HEK293T (cell line): Measurements from ENCODE around the gene PRSS56.

Source experiments
- CTCF ChIA-PET: fragments of 350-600 bp; formaldehyde crosslinking; extraction: SDS; loops from one replicate; lab custom pipeline; 2021; ENCODE audit warnings: antibody characterized with exemption, inconsistent platforms; lab: Yijun Ruan, JAX
- POLR2A ChIA-PET: fragments of 350-600 bp; formaldehyde crosslinking; extraction: SDS; loops from one replicate; lab custom pipeline; 2020; ENCODE audit warnings: antibody characterized with exemption, inconsistent platforms; lab: Yijun Ruan, JAX
- DNase-seq: peaks from one replicate; pipeline ENCODE4 v3.0.0; 2012; ENCODE audit warnings: mixed read lengths; ENCODE audit errors: extremely low spot score
- ARNT ChIP-seq: fragments of 450-650 bp; IDR thresholded peaks from 2 replicates; pipeline ENCODE4 v1.6.1; 2017; ENCODE audit warnings: mild to moderate bottlenecking
- BHLHE40 ChIP-seq: fragments of 450-650 bp; IDR thresholded peaks from 2 replicates; pipeline ENCODE4 v1.6.1; 2016; ENCODE audit warnings: mild to moderate bottlenecking, moderate library complexity, borderline replicate concordance
- CTBP1 ChIP-seq: fragments of 450-650 bp; IDR thresholded peaks from 2 replicates; pipeline ENCODE4 v1.6.1; 2016; ENCODE audit warnings: borderline replicate concordance
- ELF4 ChIP-seq: fragments of 450-650 bp; IDR thresholded peaks from 2 replicates; pipeline ENCODE4 v1.6.1; 2017; ENCODE audit warnings: antibody characterized with exemption
- FOXA1 ChIP-seq: fragments of 450-650 bp; IDR thresholded peaks from 2 replicates; pipeline ENCODE4 v1.6.1; 2016; ENCODE audit warnings: mild to moderate bottlenecking
- FOXK2 ChIP-seq: fragments of 450-650 bp; IDR thresholded peaks from 2 replicates; pipeline ENCODE4 v1.6.1; 2016; ENCODE audit warnings: mild to moderate bottlenecking
- FOXM1 ChIP-seq: fragments of 450-650 bp; IDR thresholded peaks from 2 replicates; pipeline ENCODE4 v1.6.1; 2017; ENCODE audit warnings: mild to moderate bottlenecking, borderline replicate concordance
- HDGF ChIP-seq: fragments of 450-650 bp; IDR thresholded peaks from 2 replicates; pipeline ENCODE4 v1.6.1; 2017; ENCODE audit warnings: antibody characterized with exemption, borderline replicate concordance
- L3MBTL2 ChIP-seq: fragments of 450-650 bp; conservative IDR thresholded peaks from 2 replicates; pipeline ENCODE4 v1.6.1; 2016; ENCODE audit warnings: mild to moderate bottlenecking
- LEF1 ChIP-seq: fragments of 450-650 bp; IDR thresholded peaks from 2 replicates; pipeline ENCODE4 v1.6.1; 2017; ENCODE audit warnings: mild to moderate bottlenecking, borderline replicate concordance
- NFRKB ChIP-seq: fragments of 450-650 bp; IDR thresholded peaks from 2 replicates; pipeline ENCODE4 v1.6.1; 2016; ENCODE audit warnings: mild to moderate bottlenecking, moderate library complexity
- PKNOX1 ChIP-seq: fragments of 450-650 bp; IDR thresholded peaks from 2 replicates; pipeline ENCODE4 v1.6.1; 2016
- SP1 ChIP-seq: fragments of 450-650 bp; IDR thresholded peaks from 2 replicates; pipeline ENCODE4 v1.6.1; 2017
- SUZ12 ChIP-seq: fragments of 450-650 bp; IDR thresholded peaks from 2 replicates; pipeline ENCODE4 v1.6.1; 2016; ENCODE audit warnings: mild to moderate bottlenecking
- TARDBP ChIP-seq: fragments of 450-650 bp; IDR thresholded peaks from 2 replicates; pipeline ENCODE4 v1.6.1; 2016
- ZNF384 ChIP-seq: fragments of 450-650 bp; IDR thresholded peaks from 2 replicates; pipeline ENCODE4 v1.6.1; 2016

Gene PRSS56

DNA sequence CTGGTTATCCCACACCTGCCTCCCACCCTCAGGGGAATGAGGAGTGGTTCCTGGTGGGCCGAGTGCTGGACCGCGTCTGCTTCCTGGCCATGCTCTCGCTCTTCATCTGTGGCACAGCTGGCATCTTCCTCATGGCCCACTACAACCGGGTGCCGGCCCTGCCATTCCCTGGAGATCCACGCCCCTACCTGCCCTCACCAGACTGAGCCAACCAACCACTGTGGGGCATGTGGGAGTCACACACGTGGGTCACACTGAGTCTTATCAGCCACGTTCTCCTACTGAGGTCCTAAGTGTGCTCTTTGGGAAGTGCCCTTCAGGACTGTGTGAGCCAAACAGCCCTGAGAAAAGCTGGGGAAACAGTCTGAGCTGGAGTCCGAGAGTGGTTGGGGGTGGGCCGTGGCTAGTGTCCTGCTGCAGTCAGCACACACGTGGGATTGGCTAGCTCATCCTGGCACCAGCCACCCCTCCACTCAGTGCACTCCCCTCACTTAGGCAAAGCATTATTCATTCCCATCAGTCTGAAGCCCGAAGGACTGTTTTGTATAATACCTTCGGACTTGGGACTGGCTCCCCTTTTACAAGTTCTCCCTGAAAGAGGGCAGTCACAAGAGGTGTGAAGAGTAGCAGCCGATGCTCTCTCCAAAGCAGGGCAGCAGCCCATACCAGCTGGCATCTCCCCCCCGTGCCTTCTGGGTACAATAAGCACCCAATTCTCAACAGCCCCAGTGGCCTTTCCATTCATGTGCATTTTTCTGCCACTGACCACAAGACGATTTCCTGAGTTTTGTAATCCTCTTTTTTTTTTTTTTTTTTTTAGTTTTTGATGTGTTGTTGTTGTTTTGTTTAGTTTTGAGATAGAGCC lies 25.6 kb downstream of the PRSS56 start:
- no peak for DNase-seq
- TF ChIP-seq HDGF: no peak
- no peak for TF ChIP-seq L3MBTL2
- TF ChIP-seq SP1: no peak
- no peak for TF ChIP-seq ELF4
- TF ChIP-seq ARNT: no peak
- TF ChIP-seq SUZ12: no peak
- TF ChIP-seq FOXA1: no peak
- TF ChIP-seq LEF1: no peak
- no peak for TF ChIP-seq ZNF384
- TF ChIP-seq NFRKB: no peak
- no peak for TF ChIP-seq PKNOX1
- TF ChIP-seq FOXM1: no peak
- TF ChIP-seq BHLHE40: no peak
- no peak for TF ChIP-seq CTBP1
- no peak for TF ChIP-seq TARDBP
- TF ChIP-seq FOXK2: no peak
- CTCF ChIA-PET: no interaction called here
- POLR2A ChIA-PET: no interaction called here

DNA sequence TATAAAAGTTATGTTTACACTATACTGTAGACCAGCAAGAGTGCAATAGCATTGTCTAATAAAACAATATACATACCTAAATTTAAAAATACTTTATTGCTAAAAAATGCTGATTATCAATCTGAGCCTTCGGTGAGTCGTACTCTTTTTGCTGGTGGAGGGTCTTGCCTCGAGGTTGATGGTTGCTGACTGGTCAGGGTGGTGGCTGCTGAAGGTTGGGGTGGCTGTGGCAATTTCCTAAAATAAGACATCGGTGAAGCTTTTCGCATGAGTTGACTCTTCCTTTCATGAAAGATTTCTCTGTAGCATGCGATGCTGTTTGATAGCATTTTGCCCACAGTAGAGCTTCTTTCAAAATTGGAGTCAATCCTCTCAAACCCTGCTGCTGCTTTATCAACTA lies 27.8 kb downstream of the PRSS56 start:
- CTCF ChIA-PET: no interaction called here
- TF ChIP-seq SP1: no peak
- TF ChIP-seq ZNF384: no peak
- TF ChIP-seq SUZ12: no peak
- no peak for TF ChIP-seq FOXA1
- TF ChIP-seq ARNT: no peak
- TF ChIP-seq PKNOX1: no peak
- no peak for TF ChIP-seq ELF4
- DNase-seq: no peak
- POLR2A ChIA-PET: no interaction called here

DNA sequence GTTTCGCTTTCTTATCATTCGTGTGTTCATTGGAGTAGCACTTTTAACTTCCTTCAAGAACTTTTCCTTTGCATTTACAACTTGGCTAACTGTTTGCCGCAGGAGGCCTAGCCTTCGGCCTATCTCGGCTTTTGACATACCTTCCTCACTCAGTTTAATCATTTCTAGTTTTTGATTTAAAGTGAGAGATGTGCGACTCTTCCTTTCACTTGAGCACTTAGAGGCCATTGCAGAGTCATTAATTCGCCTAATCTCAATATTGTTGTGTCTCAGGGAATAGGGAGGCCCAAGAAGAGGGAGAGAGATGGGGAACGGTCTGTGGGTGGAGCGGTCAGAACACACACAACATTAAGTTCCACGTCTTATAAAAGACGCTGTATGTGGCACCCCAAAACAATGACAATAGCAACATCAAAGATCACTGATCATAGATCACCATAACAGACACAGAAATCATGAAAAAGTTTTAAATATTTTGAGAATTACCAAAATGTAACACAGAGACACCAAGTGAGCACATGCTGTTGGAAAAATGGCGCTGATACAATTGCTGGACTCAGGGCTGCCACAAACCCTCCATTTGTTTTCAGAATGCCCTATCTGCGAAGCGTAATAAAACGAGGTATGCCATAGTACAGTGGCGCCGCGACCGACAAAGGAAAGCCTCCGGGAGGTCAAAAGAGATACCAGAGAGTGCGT lies 29.6 kb downstream of the PRSS56 start:
- ChIA-PET POLR2A (interaction anchor here (0.8 to 1.6 kb wide), 10 partner anchors 7 to 83 kb away, joined by 3 to 8 read pairs (median 5); partner anchors contain the start of genes CHRNG and EFHD1), CTCF (no interaction called here)
- DNase-seq: no peak
- TF ChIP-seq L3MBTL2 (no peak; the same call in none of the 2 replicates), BHLHE40 (no peak), FOXK2 (no peak), ARNT (no peak)

DNA sequence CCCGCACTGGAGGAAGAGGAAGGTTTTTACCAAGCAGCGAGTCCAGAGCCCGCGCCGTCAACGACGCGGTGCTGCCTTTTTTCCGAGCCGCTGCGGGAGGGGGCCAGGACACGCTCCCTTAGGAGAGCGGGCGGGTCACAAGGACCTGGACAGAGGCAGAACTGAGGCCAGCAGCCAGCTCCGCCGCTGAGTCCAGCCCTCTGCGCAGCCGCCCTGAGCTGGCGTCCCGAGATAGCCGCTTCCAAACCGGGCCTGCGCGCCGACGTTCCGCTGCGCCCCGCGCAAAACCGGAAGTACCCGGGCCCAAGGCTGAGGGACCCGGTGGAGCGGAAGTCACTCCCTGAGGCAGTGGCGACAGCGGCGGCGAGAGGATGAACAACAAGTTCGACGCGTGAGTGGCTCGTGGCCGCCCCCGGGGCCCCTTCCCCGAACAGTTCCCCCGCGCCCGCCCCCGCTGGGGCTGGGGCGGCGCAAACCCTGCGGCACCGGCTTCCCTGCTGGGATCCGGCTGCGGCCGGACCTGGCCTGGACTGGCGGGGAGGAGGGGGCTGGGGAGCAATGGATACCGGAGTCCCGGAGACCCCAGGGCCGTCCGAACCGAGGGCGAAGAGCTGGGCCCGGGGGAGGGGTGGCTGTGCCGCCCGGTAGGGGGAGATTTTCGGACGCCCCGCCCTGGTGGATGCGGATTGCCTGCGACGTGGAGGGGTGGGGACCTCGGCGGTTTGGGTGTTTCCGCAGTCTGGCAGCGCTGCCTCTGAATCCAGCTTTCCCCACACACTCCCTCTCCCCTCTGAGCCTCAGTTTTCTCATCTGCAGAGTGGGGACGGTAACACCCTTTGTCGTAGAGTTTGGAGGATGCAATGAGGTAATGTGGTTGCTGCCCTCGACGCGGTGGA lies 30.4 kb downstream of the PRSS56 start, which contains the start of the genes EIF4E2 and TIGD1:
Gene EIF4E2 (plus strand): TSS at position 336 of the 896 bp plus-strand sequence. CDS start 36 bp downstream, at position 372.
Gene TIGD1 (minus strand): TSS at position 204 of the 896 bp plus-strand sequence. CDS start 675 bp downstream, outside the sequence.
- DNase-seq: peak; percentile 97
- POLR2A ChIA-PET: interaction anchor here (0.5 to 1.6 kb wide), 15 partner anchors 8 to 83 kb away, joined by 3 to 8 read pairs (median 4); partner anchors contain the start of genes CHRNG and EFHD1
- CTCF ChIA-PET: interaction anchor here (0.6 kb wide), 1 partner anchor 69 kb away, joined by 3 read pairs; no protein-coding TSS in a partner anchor
- TF ChIP-seq CTBP1 (peak; percentile 70; the same call in 1 of the 2 replicates), BHLHE40 (no peak), FOXK2 (no peak), NFRKB (no peak), ELF4 (peak; percentile 82), SP1 (no peak), PKNOX1 (peak; percentile 67), L3MBTL2 (peak; percentile 99), ARNT (peak; percentile 67; the same call in 1 of the 2 replicates), HDGF (no peak), FOXM1 (peak; percentile 79; the same call in 1 of the 2 replicates), SUZ12 (no peak)

GRCh38 chr2:232551250-232551638 lies 31.1 kb downstream of the PRSS56 start:
- DNase-seq: no peak
- CTCF ChIA-PET: no interaction called here
- POLR2A ChIA-PET: interaction anchor here (0.8 to 1.6 kb wide), 10 partner anchors 9 to 82 kb away, joined by 3 to 7 read pairs (median 4); partner anchors contain the start of genes CHRNG and EFHD1
- TF ChIP-seq NFRKB (no peak), TARDBP (no peak), SP1 (no peak), ELF4 (no peak), FOXM1 (no peak), SUZ12 (no peak), FOXA1 (no peak), BHLHE40 (no peak), CTBP1 (no peak), FOXK2 (no peak), HDGF (no peak), LEF1 (no peak), ZNF384 (no peak), L3MBTL2 (no peak), ARNT (no peak)
